Activated CD8-positive, alpha-beta memory T cell treated with anti-CD3 and anti-CD28 coated beads for 24 hours (primary cell): ENCODE data around the gene PLPP4.

Experiments used
- DNase-seq: peaks from one replicate; pipeline ENCODE4 v3.0.0-alpha.2; 2020

The PLPP4 gene

DNA sequence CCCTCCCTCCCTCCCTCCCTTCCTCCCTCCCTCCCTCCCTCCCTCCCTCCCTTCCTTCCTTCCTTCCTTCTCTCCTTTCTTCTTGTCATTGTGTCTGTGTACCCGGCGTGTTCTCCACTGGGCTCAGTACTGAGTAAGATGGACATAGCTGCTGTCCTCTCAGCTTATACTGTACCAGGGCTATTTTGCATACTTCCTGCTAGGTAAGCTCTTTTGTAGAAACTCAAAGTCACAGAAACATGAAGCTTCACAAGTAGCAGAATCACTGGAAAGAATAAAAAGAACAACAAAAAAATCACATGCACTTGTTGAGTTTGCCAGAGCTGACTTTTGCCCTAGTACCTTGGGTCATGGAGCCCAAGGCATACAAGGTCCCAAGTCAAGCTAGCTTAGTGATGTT, 125.7 kb downstream of the PLPP4 start:
- DNase-seq: no peak

DNA sequence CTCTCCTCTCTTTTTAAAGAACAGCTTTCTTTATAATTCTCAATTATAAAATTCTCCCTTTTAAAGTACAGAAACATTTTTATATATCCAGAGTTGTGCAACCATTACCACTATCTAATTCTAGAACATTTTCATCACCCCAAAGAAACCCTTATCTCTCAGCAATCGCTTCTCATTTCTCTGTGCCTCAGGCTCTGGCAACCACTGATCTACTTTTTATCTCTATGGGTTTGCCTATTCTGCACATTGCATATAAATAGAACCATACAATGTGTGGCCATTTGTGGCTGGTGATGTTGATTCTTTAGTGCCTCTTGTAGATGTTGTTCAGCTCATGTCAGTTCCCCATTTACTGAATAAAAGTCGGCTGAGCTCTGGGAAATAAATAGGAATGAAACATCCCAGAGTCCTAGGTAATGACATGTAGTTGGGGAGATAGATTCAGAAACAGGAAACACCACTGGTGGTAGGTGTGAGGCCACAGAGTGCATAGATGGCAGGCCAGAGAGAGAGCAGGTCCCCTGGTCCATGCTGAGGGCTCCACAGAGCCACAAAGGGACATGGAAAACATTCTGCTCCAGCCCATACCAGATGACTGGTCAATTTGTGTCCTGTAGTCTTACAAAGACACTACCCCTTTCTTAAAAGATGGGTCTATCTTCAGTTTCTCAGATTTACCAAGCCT, 126.5 kb downstream of the PLPP4 start:
- no peak for DNase-seq

DNA sequence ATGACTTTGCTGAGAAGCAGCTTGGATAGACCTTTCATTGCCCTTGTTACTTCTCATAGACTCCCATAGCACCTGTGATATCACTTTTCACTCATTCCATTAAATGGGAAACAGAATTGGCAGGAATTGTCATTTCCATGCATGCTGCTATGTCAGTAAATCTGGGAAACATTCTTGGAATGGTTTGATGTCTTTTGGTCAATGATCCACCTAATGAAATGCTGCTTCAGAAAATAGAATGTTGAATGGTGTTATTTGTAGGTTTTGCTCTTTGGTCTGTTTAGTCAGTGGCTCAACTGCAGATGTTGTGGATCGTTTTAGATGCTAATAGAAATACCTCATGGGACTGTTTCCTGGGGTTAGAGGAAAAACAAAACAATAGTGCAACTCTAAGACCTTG, 127.8 kb downstream of the PLPP4 start:
- DNase-seq: no peak

DNA sequence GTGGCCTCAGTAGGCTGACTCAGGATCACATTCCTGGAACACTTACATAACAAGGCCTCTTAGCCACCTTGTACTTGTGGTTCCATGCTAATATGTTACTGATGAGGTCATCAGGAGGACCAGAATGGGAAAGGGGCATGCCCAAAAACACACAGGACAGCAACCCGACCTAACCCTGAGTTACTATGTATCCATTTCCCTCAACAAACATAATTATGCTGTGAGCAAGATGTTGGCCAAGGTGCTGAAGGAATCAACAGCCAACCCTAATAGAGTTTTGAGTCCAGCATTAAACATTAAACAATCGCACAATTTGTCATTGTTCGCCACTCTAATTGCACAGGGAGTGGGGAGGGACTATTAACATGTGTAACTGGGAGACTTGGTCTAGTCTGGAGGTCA, 129.4 kb downstream of the PLPP4 start:
- no peak for DNase-seq

DNA sequence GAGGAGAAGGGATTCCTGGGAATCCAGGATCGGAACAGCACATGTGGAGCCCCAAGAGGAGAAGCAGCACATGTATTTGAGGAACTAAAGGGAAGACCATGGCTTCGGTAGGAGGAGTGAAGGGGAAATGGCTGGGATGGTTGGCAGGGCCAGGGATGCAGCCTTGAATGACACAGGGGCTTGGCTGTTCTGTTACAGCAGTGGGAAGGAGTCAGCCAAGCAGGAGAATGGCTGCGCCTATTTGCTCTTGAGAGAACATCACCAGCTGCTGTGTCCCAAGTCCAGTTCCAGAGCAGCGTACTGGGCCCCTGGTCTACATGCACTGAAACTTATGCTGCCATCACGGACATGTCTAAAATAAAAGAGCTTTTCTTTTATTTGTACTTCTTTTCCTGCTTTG, 130.0 kb downstream of the PLPP4 start:
- DNase-seq: no peak

DNA sequence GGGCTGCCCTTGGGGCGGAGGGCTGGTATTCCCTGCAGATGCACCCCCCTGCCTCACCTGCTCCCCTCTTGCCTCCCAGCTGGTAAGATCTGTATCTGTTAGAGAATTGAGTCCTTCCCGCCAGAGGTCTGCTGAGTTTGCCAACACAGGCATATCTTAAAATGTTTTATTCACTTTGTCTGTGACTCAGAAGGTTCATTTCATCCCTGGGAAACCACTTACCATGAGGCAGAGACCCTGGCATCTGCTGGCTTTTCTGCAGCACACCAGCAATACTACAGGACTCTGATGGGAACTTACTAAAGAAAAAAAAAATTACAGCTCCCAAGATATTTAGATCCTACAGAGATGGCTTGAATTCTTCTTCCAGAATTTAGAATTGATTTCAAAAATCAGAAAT, 131.3 kb downstream of the PLPP4 start:
- no peak for DNase-seq

DNA sequence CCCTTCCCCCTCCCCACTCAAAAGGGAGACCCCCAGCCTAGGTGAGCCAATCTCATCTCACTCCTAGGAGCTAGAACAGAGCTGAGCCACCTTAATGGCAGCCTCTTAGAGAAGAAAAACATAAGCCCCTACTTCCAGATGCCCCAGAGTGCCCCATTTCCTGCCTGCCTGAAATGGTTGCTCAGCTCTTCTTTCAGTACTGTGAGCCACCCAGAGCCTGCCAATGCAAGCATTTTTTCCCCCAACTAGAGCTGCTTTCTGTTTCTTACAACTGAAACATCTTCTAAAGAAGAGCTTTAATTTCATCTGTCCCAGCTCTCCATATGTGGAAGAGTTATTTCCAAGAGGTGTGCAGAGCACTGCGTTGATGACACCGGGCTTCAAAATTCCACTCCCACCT, 136.7 kb downstream of the PLPP4 start:
- no peak for DNase-seq

DNA sequence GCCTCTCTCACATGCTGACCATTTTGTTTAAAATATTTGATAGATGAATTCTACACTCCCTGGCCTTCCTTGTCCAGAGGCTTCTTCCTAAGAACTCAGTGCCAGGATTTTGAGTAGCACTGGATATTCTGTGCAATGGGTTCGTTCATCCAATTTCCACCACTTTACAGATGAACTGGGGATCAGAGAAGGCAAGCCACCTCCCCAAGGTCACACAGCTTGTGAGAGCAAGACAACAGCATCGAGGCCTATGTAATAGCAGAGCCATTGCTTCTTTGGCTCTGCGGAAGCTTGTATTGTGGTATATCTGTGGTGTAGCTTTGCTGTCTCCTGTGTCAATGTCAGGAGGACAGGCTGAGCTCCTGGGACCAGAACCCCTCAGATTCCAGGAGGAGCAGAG, 140.9 kb downstream of the PLPP4 start:
- no peak for DNase-seq

DNA sequence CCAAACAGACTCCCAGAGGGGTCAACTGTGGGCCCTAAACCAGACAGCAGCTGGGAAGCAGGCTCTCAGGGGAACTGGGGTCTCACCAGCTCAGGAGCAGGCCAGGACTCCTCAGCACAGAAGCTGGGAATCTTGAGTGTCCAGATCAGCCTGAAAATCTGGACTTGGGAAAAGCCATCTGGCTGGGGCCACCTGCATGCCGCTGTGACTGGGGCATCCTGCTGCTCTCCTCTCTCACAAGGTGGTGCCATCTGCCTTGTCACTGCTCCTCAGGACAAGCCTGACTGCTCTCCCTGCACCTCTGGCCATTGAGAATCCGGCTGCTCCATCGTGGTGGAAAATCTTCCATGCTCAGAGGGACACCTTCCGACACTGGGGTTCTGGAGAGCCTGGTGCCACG, 141.4 kb downstream of the PLPP4 start:
- no peak for DNase-seq

DNA sequence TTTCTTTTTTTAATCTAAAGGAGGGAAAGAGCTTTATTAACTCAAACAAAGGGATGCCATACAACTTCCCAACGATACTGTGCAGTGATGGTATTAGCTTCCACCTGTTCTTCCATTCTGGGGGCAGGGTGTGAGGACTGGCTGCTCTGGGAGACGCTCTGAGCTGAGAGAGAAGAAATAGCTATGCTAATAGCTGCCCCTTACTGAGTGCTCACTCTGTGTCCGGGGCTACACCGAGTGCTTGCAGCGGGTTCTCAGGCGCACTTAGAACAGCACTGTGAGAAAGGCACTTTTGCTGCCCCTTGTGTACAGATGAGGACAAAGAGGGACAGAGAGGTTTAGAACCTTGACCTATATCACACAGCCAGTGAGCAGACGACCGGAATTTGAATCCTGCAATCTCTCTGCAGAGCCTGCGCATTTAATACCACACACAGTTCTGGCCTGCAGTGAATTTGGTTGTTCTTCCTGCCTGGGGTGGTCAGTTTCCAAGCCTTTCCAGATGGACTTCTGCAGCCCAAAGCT, 142.2 kb downstream of the PLPP4 start:
- no peak for DNase-seq

DNA sequence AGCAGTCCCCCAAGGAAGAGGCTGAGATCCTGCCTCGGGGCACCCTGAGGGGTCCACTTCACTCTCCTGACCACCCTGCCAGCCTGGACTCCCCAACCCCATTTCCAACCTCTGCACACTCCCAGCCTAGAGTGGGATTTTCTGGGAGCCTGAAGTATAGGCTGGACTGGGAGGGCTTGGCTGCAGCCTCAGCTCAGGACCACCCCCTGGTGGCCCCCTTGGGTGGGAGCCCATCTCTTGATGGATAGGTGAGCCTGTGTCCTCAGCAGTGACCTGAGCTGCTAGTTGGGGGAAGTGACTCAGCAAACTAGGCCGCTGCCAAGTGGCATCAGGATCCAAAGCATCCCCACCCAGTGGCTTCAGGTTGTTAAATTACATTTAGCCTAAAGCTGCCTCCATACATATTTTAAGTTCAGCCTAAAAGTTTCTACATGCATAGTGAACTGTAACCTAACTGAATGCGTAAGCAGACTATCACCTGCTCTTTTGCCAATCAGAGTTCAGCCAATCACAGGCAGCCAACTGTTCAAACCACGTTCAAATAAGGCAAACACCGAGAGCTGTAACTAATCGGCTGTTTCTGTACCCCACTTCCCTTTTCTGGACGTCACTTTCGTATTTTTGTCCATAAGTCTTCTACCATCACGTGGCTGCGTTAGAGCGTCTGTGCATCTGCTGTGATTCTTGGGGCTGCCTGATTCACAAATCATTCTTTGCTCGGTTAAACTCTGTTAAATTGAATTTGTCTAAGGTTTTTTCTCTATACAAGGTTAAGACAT, 144.0 kb downstream of the PLPP4 start:
- no peak for DNase-seq

DNA sequence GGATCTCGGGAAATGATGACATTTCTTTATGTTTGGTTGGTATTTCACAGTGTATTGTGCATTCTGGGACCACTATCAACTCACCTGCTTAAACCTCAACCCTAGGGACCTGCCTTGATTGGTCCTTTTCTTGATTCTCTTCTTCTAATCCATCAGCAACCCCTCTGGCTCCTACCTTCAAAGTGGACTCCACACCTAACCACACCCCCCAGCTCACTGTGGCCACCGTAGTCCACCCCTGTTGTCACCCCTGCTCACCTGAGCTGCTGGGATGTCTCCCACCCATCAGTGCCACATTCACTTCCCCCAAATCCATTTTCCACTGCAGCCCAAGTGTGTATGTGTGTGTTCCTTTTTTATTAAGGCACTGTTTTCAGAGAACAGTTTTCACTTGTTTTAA, 145.0 kb downstream of the PLPP4 start:
- DNase-seq: no peak

DNA sequence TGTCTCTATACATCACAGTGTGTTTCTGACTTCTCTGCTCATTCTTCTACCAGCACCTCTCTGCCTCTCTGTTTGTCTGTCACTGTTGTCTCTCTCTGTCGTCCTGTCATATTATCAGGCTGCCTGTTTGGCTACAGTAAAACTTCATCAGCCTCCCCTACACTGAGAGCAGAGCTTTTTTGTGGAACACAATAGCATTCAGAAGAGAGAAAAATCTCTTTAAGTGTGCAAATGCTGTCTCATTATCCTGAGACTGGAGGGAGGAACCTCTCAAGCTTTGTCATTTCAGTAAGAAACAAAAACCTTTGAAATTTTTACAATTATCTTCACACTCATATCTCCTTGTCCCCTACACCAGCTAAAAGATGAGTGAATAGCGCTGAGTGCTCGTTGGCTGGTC, 148.4 kb downstream of the PLPP4 start:
- no peak for DNase-seq

DNA sequence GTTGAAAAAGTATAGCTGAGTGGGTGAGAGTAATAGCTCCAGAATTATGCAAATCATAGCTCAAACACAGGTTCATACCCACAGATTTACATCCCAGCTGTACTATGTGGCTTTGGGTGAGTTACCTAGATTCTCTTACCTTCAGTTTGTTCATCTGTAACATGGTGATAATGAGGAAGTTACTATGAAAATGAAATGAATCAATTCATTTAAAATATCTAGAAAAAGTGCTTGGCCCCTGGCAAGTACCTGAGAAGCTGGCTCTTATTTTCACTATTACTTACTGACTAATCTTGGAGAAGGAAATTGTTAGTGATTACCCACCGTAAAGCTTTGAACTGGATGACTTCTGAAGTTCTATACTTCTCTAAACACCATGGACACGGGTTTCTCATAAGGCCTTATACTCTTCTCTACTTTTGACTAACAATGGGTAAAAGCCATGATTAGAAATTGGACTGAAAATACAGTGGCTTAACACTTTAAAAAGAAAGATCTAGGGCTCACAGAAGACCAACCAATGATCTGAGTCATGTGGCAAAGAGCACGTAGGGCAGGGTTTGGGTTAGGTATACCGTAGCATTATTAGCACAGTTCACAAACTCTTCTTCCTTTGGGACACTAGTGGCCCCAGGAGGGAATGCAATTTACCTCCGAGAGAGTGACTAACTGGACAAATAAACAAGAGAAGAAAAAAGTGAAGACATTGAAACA, 149.2 kb downstream of the PLPP4 start:
- DNase-seq: no peak

DNA sequence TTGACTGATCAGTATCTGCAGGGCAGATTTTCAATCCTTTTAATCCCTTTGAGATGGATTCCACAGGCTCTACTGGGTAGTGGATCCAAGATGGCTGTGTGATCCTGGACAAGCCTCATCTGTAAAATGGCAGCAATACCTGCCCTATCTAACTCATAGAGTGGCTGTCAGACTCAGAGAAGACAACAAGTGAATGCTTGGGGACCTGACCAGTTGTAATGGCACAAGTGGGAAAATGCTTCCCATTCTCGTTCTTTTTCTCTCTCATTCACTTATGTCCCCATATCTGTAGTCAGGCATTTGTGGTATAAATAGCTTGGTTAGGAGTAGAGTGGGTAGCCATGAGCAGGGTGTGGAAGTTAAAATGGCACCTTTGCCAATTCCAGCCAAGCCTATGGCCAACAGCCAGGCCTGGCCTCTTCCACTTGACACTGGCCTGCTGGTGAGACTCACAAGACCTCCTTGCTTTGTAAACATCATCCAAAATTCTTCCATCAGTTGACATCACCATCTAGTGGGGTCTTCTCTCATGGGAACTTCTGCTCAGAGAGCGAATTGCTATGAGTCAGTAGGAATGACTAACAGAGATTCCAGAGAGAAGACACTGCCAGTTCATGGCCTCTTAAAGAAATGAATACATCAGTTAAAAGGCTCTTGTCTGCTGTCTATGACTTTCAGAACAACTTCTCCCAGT, 150.1 kb downstream of the PLPP4 start:
- DNase-seq: no peak

DNA sequence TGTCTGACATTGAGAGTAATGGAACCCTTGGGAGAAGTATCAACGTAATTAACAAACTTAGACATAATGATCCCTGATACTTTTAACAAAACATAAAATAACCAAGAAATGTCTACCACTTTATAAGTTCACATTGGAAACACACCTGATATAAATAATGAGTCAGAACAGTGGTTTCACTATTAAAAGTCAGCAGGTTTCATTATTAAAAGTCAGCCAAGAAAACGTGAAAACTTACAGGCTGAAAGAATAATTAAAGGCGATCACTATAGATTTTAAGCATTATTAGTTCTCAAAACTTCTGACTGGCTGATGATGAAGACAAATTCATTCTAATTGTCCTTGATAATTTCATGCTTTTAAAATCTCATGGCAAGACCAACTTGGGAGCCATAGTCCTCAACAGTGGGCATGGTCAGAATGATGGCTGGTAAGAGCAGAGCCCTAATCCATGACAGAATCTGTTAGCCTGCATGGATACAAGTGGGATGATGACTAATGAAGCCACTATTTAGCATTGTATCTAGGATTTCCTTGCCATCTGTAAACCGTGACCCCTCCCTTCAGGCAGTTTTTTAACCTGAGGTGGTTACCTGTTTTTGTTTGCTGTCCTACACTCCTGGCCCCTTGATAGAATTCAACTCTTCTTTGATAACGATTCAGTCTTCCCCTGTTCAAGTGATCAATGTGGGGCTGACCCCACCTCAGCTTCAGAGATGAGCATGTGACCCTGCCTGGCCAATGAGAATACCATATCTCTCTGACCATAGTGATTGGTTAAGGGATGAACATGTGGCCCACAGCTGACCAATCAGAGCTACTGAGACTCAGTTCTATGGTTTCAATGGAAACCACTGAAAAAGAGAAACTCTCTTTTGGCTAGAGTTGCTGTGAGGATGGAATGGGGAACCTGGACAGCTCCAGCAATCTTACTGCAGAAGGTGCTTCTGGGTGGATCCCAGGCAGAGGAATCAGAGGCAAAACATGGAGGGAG, 151.0 kb downstream of the PLPP4 start:
- DNase-seq: no peak

DNA sequence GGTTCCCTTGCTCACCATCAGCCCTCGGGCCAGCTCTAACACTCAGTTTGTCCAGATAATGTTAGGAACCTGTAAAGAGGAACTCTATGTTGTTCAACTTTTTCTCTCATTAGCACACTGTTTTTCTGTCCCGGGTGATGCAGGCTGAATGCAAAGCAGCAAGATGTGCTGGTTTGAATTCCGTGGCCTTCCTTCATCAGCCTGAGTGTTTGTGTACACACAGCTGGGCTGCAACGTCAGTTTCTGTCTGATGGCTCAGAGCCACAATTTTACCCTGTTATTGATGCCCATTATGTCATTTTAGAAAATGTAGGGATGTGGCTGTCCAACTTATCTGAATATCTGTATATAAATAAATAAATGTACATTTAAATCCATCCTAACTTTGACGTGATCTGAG, 152.0 kb downstream of the PLPP4 start:
- DNase-seq: no peak

DNA sequence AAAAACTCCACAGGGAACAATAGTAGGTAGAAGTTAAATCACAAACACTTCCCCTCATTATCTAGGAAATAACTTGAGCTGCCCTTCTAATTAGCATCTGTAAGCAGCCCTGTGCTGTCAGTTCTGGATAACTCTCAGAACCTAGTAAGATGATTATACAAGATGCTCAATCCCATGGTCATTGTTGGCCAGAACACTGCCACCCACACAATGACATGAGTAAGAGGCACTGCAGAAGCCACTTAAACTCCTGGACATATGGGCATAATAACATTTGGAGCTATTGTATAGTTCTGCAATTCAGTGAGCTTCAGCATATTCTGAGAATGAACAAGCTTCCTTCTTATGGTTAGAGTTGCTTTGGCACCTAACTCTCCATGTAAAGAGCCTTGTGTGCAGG, 153.8 kb downstream of the PLPP4 start:
- DNase-seq: no peak

DNA sequence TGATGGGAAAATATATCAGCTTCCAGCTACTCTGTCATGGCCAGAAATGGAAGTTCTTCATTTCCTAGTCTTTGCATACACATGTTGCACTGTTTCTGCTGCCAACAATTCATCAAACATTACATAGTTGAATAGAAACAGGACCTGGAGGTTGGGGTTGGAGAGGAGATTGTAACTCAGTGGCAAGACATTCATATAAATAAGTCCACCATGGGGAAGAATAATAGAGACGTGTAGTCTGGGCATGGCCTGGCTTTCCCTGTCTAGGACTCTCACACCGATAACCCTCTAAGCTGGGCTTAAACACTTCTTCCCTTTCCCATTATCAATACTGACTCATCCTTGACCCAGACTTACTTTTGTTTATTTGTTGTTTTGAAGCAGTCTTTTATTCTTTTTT, 155.7 kb downstream of the PLPP4 start:
- DNase-seq: no peak

DNA sequence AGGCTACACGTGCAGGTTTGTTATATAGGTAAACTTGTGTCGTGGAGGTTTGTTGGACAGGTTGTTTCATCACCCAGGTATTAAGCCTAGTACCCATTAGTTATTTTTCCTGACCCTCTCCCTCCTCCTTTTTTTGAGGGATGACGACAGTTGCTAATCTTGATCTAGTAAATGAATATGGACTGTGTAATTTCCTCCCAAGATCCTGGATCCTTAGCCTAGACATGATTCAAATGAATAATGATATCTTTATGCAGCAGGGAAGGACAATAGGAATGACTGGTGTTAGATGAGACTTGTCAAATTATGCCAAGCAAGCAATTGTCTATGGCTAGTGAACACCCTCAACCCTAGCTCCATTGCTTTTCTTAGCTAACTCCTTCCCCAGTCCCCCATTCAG, 156.2 kb downstream of the PLPP4 start:
- no peak for DNase-seq

DNA sequence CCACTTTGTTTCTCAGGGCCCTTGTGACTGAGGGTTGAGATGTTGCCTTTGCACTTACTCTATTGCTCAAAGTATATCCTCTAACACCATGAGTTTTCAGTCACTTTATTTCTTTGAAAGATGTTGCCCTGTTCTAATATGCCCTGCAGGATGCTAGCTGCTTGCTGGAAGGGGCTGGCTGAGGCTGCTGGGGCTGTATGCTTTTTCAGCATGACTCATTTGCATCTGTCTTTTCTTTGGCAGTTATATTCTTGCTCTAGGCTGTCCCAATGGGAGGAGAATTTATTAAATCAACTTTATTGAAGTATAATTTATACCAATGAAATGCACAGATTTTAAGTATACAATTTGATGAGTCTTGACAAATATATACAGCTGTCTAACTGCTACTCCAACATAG, 157.7 kb downstream of the PLPP4 start:
- no peak for DNase-seq

DNA sequence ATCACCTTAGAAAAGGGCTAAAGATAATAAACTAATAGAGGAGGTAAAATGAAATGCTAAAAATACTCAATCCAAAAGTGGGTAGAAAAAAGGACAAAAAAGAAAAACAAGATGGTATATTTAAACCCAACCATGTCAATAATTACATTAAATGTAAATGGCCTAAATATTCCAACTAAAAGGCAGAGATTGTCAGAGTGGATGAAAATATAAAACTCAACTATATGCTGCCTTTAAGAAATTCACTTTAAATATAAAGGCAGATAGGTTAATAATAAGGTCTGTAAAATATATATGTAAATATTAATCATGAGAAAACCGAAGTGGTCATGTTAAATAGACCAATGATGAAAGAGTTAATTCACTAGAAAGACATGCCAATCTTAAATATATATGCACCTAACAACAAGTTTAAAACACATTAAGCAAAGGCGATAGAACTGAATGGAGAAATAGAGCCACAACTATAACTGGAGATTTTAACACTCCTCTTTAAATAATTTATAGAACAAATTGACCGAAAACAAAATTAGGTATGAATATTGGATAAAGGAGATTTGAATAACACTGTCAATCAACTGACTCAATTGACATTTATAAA, 159.4 kb downstream of the PLPP4 start:
- DNase-seq: no peak
